Tibial nerve (tissue), 4 donors: ENCODE measurements around the gene AARS1. TPM values are rescaled to one million over a fixed set of nuclear protein-coding genes. Genes with fewer than 3 reads are reported as not detected.

Source experiments
- small RNA-seq: library from RNA; depleted of rRNA; stranded (forward); fragments of <200 nt; gene quantifications from one replicate; pipeline ENCODE3, GENCODE V24; 2016
- total RNA-seq, 4 donors: library from RNA; depleted of rRNA; stranded (reverse); fragments of >200 nt; gene quantifications; one replicate each; pipeline ENCODE4 v1.1.0, GENCODE V29; 2016

Gene AARS1
- total RNA-seq, 4 donors from 2014 or later, result 69.8 to 129 (median 88.9) TPM

Small RNA genes lying within 50 kb of the gene (small RNA-seq; reads per million reads assigned to genes)
- not detected for gene AC009060.2
- not detected for gene RN7SL279P

Other genes with a start within 250 kb of the AARS1 start
- gene PDPR, start 175.2 kb downstream of the AARS1 start, total RNA-seq, result 10 to 100 TPM; 23.2 to 38.4 (median 25.8) TPM
- 1 to 10 TPM in 2 of 4 donors, under 1 TPM in 2; 0.30 to 2.5 (median 0.76) TPM for gene CLEC18C, start 115.7 kb downstream of the AARS1 start, total RNA-seq
- gene EXOSC6, start 37.6 kb downstream of the AARS1 start, total RNA-seq, result 10 to 100 TPM; 24.0 to 40.6 (median 27.4) TPM
- gene DDX19B, start 9.7 kb upstream of the AARS1 start, total RNA-seq, result 10 to 100 TPM; 27.8 to 57.6 (median 30.4) TPM
- gene DDX19A, start 57.4 kb upstream of the AARS1 start, total RNA-seq, result 10 to 100 TPM; 39.3 to 47.1 (median 45.2) TPM
- gene ST3GAL2, start 149.6 kb upstream of the AARS1 start, total RNA-seq, result 10 to 100 TPM; 18.6 to 32.4 (median 23.6) TPM
- 10 to 100 TPM; 21.3 to 53.1 (median 37.9) TPM for gene FCSK, start 165.1 kb upstream of the AARS1 start, total RNA-seq
- 100 to 1,000 TPM in 1 of 4 donors, 10 to 100 TPM in 3; 41.1 to 109 (median 47.1) TPM for gene COG4, start 234.0 kb upstream of the AARS1 start, total RNA-seq
- gene SF3B3, start 234.3 kb upstream of the AARS1 start, total RNA-seq, result 100 to 1,000 TPM; 103 to 132 (median 119) TPM